ENCODE results near the gene USP12. TPM values are rescaled to one million over a fixed set of nuclear protein-coding genes. Genes with fewer than 3 reads are reported as not detected.

USP12 gene
- total RNA-seq, result 28.0 and 30.2 TPM in 2 replicates

GRCh38 chr13:27171244-27171826, at the start of gene USP12:
Gene USP12, minus strand, starts transcription at chr13:27171811. Its CDS starts 172 bp downstream, at chr13:27171639.

Other genes starting within 250 kb of the USP12 start
- 478 and 1,143 TPM in 2 replicates for gene RPL21, start 79.7 kb upstream of the USP12 start, total RNA-seq
- gene RASL11A, start 99.0 kb upstream of the USP12 start, total RNA-seq, result 0.64 and 2.1 TPM in 2 replicates